ENCODE measurements around the gene NFIB. TPM values are rescaled to one million over a fixed set of nuclear protein-coding genes. Genes with fewer than 3 reads are reported as not detected.

NFIB gene
- total RNA-seq, 1 donor, result 12.1 TPM

- no peak for DNase-seq (ENCODE audit: low read depth)
These were observed 201.7 kb downstream of the NFIB start for GRCh38 chr9:14112226-14112625.

DNA sequence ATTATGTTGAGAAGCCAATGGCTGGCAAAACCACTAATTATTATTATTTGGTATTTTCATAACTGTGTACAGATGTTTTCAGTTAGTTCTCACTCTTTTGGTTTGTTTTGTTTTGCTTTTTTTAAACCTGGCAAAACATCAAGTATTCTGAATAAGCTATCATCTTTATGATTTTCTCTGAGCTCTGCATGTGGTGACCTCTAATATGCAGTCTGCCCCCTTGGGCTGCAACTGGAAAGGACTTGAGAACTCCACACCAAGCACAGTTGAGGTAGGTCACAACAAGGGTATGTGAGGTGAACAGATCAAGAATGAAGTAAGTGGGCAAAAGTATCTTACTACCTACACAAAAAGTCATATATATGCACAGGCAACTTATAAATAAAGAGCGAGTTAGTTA is 202.2 kb downstream of the NFIB start:
- peak; percentile 24 for DNase-seq (ENCODE audit: low read depth)
- TF ChIP-seq, protein P1, sequence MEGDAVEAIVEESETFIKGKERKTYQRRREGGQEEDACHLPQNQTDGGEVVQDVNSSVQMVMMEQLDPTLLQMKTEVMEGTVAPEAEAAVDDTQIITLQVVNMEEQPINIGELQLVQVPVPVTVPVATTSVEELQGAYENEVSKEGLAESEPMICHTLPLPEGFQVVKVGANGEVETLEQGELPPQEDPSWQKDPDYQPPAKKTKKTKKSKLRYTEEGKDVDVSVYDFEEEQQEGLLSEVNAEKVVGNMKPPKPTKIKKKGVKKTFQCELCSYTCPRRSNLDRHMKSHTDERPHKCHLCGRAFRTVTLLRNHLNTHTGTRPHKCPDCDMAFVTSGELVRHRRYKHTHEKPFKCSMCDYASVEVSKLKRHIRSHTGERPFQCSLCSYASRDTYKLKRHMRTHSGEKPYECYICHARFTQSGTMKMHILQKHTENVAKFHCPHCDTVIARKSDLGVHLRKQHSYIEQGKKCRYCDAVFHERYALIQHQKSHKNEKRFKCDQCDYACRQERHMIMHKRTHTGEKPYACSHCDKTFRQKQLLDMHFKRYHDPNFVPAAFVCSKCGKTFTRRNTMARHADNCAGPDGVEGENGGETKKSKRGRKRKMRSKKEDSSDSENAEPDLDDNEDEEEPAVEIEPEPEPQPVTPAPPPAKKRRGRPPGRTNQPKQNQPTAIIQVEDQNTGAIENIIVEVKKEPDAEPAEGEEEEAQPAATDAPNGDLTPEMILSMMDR (IDR thresholded peaks at IDR 0.05; ENCODE audit: insufficient read depth, low read depth, low read length), result no peak

More at GRCh38 chr9:14112226-14112625, 201.7 kb downstream of the NFIB start:
- TF ChIP-seq, protein P1 (IDR thresholded peaks at IDR 0.05; ENCODE audit: insufficient read depth, low read depth, low read length), result no peak
- no peak overlapping the region for H3K4me3 ChIP-seq (ENCODE audit: low read depth, low read length)

DNA sequence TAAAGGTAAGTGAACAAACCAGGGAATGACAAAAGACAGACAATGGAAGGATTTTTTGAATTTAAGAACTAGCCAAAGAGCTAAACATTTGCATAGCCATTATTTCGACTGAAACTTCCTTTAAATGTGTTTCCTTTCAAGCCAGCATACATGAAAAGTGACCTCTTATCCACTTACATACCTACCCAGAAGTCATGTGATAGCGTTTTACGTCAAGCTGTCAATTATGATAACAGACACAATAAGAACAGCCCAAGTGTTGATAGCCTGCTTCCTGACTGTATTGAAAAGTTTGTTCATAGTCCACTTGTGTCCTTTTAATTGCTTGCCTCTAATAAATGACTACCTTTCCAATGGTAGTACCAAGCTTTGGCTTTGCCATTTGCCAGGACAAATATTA is 206.0 kb downstream of the NFIB start:
- TF ChIP-seq, protein P1 (IDR thresholded peaks at IDR 0.05; ENCODE audit: insufficient read depth, low read depth, low read length), result no peak
- H3K4me3 ChIP-seq (ENCODE audit: low read depth, low read length), result no peak overlapping the region
- no peak for DNase-seq (ENCODE audit: low read depth)

More for the DNA sequence above, 202.2 kb downstream of the NFIB start:
- H3K4me3 ChIP-seq (ENCODE audit: low read depth, low read length), result no peak overlapping the region

GRCh38 chr9:14107495-14107894 is 206.4 kb downstream of the NFIB start:
- no peak for DNase-seq (ENCODE audit: low read depth)
- TF ChIP-seq, protein P1 (IDR thresholded peaks at IDR 0.05; ENCODE audit: insufficient read depth, low read depth, low read length), result no peak
- no peak overlapping the region for H3K4me3 ChIP-seq (ENCODE audit: low read depth, low read length)

DNA sequence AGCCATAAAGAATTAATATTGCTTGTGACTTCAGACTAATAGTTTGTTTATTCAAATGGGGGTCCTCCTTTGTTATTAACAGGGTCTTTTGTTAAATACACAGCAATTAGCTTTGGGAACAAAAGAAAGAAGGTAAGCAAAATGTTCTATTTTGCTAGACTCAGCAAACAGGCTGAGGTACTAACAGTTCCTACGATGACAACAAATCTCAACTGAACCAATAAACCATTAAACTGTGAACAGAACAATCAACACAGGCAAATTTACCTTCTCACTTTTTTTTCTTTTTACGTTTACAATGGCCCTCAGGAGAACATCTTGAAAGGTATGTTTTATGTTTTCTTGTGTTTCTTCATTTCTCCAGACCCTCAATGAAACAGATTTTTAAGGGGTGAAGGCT is 207.2 kb downstream of the NFIB start:
- no peak overlapping the region for H3K4me3 ChIP-seq (ENCODE audit: low read depth, low read length)
- DNase-seq (ENCODE audit: low read depth), result no peak
- TF ChIP-seq, protein P1 (IDR thresholded peaks at IDR 0.05; ENCODE audit: insufficient read depth, low read depth, low read length), result no peak

DNA sequence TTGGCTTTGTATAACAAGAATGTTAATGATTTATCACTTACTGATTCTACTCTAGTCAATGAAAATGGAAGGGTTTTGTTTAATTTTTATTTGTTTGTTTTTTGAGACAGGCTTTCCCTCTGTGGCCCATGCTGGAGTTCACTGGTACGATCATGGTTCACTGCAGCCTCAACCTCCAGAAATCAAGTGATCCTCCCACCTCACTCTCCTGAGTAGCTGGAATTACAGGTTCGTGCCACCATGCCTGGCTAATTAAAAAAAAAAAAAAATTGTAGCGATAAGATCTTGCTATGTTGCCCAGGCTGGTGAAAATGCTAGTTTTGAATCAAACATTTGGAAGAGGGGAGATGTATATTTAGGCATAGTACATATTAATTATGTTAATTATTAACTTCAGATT is 209.4 kb downstream of the NFIB start:
- no peak for DNase-seq (ENCODE audit: low read depth)
- H3K4me3 ChIP-seq (ENCODE audit: low read depth, low read length), result no peak overlapping the region
- TF ChIP-seq, protein P1 (IDR thresholded peaks at IDR 0.05; ENCODE audit: insufficient read depth, low read depth, low read length), result no peak

GRCh38 chr9:14103115-14103514 is 210.8 kb downstream of the NFIB start:
- DNase-seq (ENCODE audit: low read depth), result peak; percentile 85
- TF ChIP-seq, protein P1 (IDR thresholded peaks at IDR 0.05; ENCODE audit: insufficient read depth, low read depth, low read length), result no peak
- H3K4me3 ChIP-seq (ENCODE audit: low read depth, low read length), result no peak overlapping the region
